ENCODE results near the gene COL23A1. TPM values are rescaled to one million over a fixed set of nuclear protein-coding genes. Genes with fewer than 3 reads are reported as not detected.

The COL23A1 gene
- total RNA-seq, 1 donor from 2014 or later = 20.4 TPM

DNA sequence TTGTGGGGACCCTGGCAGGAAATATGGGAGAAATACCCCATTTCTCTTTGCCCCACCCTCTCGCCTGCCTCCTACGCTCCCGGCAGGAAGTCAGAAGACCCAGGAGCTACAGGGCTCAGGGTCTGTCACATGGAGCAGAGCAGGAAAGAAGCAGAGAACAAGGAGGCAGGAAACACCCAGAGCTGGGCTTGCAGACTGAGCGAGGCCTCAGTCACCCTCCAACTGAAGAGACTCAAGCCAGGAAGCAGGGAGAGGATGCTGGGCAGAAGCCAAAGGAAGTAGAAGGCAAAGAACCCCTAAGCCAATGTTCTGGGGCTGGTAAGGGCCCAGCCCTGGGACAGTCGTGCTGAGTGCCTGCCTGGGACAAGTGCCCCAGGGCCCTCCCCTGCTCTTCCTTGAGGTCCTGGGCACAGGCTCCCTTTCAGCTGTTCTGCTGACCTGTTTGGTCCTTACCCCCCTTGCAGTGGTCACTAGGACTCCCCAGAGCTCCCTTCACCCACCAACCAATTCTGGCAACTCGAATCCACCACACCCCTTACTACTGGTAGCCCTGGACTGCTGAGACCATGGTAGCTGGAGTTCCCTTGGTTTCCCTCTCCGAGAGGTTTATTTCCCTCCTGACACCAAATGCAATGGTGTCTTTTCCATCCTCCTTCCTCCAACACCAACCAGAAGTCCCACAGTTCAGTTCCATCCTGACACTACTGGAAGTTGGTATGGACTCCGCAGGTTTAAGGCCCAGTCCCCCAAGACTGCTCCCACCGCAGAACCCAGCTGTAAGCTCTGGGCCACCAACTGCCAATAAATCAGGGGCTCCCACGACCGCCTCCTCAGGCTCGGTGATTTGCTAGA is 157.5 kb downstream of the COL23A1 start:
- DNase-seq = no peak
- intact Hi-C loops (cut with micrococcal nuclease) = no loop called here
- ATAC-seq = no peak

DNA sequence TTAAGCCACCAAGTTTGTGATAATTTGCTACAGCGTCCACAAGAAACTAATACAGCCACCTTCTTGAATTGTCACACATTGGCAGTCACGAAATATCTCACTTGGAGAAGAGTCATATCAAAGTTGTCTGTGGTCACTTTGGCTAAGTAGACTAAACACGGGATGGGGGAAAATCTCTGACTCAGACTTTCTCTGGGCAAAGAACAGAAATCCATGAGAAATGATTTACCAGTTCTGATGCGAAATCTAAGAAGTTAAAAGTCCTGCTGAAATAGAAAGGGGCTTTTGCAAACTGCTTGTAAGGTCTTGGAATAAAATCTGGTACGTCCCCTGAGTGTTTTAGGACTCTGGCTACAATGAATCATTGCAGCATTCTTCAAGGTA is 158.4 kb downstream of the COL23A1 start:
- intact Hi-C loops (cut with micrococcal nuclease) = no loop called here
- DNase-seq = no peak
- no peak for ATAC-seq

DNA sequence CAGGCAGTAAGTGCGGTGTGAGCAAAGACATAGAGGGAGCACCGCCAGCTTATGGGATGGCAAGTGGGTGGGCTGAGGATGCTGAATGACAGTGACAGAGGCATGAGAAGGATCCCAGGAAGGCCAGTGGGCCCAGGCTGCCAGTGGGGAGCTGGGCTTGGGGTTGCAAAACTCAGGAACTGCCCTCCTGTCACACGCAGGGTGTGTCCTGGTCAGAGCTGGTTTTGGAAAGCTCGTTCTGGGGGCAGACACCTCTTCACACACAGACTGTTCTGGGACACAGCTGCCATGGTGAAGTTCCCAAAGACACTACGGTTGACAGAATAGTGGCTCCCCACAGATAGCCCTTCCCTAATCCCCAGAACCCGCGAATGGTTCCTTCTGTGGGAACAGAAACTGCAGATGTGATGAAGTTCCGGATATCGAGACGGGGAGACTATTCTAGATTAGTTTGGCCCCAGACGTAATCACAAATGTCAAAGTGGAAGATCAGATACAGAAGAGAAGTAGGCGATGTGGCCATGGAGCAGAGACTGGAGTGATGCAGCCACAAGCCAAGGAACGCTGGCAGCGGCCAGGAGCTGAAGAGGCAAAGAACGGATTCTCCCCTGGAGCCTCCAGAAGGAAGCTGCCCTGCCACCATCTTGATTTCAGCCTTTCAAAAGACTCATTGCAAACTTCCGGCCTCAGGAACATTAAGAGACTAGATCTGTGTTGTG is 159.0 kb downstream of the COL23A1 start:
- DNase-seq = no peak
- intact Hi-C loops (cut with micrococcal nuclease) = no loop called here
- ATAC-seq = no peak

DNA sequence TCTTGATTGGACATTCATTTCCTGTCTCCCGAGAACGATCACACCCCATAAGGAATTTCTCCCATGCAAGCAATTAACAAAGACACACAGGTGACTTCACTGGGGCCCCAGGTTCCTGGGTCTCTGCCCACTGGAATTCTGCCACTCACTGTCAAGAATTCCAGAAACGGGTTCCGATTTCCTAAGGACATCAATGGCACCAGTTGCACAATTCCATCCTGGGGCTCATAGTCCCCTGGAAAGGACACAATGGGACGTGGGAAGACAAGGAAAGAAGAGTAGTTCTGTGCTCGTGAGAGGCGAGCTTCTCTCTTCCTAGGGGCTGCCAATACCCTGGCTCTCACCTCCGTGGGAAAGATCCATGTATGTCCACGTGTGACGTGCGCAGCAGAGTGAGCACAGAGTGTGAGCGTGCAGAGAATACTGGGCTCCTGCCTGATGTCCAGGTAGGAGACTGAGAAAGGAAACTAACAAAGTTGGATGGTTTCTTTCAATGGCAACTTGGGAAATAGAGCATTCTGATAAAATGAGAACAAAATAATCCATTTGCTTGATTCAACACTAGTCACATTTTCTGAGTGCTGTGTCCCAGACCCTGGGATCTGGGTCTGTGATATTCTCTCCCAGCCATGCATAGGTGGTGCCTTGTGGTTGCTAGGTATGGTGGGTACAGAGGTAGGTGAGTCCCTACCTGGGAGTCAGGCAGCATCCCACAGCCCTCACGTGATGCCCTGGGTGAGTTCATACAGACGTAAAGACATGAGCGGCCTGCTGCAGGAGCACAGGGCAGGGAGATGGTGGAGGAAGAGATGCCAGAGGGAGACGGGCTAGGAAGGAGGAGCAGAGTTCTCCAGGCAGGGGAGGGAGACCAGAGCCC is 159.8 kb downstream of the COL23A1 start:
- ATAC-seq = no peak
- intact Hi-C loops (cut with micrococcal nuclease) = no loop called here
- no peak for DNase-seq

DNA sequence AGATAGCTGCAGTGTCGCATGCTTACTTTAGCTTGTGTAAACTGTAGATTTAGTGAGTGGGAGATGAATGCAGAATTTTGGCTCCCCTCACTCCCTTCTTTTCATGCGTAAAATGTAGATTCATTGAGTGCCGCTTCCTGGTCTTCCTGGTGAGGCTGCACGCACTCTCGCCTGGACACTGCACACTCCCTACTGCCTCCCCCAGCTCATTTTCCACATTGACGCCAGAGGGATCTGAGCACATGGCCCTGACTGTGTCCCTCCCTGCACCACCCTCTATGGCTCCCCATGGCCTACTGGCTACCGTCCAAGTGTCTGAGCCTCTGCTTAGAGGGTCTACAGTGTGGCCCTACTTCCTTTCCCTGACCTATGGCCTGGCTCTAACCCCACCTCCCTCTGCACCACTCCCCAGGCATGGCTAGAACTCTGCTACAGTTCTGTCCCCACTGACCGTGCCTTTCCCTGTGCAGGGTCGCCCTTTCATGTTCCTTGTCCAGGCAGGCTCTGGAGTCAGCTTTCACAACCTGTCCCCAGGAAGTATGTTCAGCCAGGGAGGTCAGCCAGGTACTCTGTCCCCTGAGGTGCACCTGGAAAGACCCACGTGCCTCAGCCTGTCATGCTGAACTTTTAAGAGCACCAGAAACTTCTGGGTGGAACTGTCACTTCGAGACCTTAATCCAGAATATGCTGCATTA is 160.6 kb downstream of the COL23A1 start:
- intact Hi-C loops (cut with micrococcal nuclease) = no loop called here
- ATAC-seq = no peak
- DNase-seq = no peak

DNA sequence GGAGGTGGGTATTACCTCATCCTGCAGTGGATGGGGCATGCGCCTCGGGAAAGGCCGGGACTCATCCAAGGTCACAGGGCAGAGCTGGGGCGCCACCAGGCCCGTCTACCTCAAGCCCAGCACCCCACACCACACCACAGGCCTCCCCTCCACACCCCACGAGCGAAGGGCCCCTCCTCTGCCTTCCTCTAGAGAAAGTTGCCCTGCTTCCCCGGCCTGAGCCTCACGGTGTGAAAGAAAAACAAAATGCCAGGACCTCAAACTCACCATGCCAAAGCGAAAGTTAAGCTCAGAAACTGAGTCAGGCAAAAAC is 161.1 kb downstream of the COL23A1 start:
- DNase-seq (no peak), ATAC-seq (peak; percentile 57)
- intact Hi-C loops (cut with micrococcal nuclease) = no loop called here

DNA sequence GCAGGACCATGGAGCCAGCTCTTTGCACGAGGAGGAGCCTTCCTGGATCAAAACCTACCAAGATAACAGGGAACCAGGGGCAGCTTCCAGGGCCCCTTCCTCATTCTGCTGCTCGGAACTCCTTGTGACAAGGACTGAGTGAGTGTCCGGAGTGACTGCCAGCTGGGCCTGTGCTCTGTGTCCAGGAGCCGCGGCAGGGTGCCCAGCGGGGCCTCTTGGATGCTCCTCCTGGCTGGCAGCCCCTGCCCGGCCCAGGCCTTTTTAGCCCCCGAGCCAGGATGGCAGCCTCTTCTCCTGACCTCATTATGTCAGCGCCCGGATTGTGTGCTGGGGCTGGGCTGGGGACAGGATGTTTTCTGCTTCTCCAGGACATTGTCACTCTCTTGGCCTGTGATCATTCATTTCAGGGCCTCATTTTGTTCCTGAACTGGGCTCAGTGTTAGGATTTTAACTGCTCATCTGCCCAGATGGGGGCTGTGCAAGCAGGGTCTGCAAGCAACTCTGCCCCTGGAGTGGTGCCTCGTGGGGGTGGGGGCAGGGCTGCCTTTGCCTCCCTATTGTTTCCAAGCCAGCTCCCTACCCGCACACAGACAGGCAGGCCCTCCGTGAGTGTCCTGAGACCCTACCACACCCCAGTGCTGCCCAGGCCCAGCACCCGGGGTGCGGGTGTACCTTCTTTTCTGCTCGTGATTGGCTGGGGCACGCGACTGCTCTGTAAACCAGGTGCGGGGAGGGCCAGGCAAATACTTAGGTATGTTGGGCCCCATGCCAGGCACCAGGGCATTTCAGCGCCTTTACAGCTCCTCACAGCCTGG is 161.6 kb downstream of the COL23A1 start:
- intact Hi-C loops (cut with micrococcal nuclease) = no loop called here
- peak; percentile 90 for DNase-seq
- ATAC-seq = peak; percentile 95

DNA sequence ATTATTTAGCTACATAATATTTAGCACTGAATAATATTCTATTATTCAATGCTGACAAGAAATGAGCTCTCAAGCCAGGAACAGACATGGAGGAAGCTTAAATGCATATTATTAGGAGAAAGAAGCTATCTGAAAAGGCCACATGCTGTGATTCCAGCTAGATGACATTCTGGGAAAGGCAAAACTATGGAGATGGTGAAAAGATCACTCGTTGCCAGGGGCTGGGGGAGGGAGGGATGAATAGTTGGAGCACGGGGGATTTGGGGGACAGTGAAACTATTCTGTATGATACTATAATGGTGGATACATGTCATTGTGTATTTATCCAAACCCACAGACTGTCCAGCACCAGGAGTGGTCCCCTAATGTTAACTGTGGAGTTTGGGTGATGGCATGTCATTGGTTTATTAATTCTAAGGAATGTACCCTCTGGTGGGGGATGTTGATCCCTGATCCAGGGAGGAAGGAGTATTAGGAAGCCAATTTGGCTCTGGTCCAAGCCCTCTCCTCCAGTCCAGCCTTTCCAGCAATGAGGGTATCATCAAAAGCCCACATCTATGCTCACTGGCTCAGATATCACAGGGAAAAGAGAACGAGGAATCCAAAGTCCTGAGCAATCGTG is 162.5 kb downstream of the COL23A1 start:
- DNase-seq (no peak), ATAC-seq (no peak)

DNA sequence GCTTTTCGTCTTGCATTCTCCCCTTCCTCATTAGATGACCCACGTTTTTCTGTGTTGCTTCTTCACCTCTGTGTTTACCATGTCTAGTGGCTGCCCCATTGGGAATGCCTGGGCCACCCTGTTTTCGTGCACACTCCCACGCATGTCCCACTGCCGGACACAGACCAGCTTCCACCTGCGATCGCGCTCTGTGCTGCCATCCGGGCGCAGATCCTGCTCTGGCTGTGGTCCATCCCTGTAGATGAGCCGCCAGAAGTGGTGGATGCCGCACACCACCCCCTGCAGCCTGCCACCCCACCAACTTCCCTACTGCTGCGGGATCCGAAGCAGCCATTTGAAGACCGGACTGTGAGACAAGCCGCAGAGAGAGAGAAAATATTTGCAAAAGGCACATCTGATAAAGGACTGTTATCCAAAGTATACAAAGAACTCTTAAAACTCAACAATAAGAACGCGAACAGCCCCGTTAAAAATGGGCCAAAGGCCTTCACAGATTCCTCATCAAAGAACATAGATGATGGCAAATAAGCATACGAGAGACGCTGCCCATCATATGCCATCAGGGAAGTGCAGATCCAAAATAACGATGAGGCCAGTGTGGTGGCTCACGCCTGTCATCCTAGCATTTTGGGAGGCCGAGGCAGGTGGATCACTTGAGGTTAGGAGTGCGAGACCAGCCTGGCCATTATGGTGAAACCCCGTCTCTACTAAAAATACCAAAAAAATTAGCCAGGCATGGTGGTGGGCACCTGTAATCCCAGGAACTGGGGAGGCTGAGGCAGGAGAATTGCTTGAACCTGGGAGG is 163.7 kb downstream of the COL23A1 start:
- ATAC-seq (no peak), DNase-seq (no peak)
- intact Hi-C loops (cut with micrococcal nuclease) = no loop called here

More for the DNA sequence above, 162.5 kb downstream of the COL23A1 start:
- intact Hi-C loops (cut with micrococcal nuclease) = no loop called here

DNA sequence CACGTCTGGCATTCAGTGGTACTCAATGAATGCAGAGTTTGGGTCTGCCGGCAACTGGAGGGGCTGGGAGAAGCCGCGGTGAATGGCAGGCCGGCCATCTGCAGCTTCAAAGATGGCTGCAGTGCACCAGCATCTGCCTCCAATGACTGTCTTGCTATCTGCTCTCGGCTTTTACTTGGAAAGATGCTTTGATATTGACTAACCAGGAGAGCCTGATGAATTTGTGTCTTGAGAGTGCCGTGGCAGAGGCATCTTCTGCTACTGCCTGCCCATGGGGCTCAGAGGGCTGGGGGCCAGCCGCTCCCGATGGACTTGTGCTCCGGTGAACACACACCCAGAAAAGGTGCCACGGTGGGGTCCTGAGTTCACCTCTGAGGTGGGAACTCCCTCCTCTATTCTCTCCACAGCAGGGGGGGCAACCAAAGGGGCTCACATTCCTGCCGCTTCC is 164.5 kb downstream of the COL23A1 start:
- DNase-seq = no peak

DNA sequence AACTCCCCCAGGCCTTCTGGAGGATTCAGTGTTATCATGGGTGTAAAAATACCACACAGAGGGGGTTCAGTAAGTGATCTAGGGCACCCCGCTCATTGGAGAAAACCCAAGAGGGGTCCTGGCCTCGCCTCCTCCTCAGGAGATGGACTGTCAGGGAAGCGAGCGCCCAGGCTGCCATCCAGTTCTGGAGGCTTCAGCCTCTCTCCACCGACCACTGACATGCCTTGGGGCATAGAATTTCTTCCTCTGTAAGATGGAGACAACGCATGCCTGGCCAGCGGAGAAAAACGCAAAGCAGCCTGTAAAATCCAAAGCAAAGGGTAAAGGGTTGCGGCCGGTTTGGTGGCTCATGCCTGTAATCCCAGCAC is 165.4 kb downstream of the COL23A1 start:
- ATAC-seq (no peak), DNase-seq (no peak)
- intact Hi-C loops (cut with micrococcal nuclease) = no loop called here

More for the DNA sequence above, 164.5 kb downstream of the COL23A1 start:
- intact Hi-C loops (cut with micrococcal nuclease) = no loop called here
- no peak for ATAC-seq

DNA sequence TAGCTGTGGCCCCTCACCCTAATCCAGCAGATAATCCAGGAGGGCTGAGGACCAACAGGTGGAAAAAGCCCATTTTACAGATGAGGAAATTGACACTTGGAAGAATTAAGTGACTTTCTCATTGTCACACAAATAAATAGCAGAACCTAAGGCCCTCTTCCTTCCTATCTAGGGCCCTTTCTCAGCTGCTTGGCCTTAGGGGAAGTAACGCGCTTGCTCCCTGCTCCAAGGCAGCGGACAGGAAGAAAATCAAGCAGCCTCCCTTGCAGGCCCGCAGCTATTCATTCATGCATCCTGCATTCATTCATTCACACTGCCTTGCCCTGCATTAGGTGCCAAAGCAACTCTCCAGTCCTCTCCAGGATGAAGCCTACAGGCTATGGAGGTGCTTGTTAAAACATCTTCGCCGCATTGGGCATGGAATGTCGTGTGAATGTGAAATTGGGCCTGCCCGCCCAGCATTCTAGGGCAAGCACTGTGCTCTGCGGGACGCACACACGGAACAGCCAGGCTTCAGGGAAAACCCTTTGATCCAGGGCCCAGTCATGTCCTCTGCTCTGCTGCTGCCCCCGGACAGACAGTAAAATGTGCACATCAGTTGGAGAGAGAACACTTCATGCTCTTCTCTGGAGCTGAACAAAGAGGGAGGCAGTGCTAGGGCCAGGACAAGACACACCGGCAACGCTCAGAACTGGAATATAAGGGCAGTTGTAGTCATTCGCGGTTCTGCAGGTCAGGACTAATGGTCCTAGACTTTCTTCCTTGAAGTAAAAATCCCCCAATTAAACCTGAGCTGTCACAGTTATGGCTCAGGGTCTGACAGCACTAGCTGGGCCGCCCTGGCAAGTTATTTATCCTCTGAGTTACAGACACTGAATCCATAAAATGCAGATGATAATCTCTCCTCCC is 166.0 kb downstream of the COL23A1 start:
- ATAC-seq = no peak
- no peak for DNase-seq
- intact Hi-C loops (cut with micrococcal nuclease) = no loop called here

DNA sequence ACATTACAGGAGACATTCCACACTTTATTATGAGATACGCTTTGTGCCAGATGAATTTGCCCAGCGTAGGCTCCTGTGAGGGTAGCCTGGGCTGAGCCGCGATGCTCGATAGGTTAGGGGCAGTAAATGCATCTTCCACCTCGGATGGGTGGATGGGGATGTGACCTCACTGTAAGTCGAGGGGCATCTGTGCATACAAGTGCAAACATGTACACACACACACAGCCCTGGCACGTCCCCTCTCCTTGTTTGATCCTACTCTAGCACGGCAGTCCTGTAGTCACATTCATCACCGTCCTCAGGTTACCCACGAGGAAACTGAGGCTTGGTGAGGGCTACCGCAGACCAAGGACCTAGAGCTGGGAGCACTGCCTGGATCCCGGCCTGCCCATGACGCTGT is 166.8 kb downstream of the COL23A1 start:
- no peak for DNase-seq
- ATAC-seq = no peak
- intact Hi-C loops (cut with micrococcal nuclease) = no loop called here

DNA sequence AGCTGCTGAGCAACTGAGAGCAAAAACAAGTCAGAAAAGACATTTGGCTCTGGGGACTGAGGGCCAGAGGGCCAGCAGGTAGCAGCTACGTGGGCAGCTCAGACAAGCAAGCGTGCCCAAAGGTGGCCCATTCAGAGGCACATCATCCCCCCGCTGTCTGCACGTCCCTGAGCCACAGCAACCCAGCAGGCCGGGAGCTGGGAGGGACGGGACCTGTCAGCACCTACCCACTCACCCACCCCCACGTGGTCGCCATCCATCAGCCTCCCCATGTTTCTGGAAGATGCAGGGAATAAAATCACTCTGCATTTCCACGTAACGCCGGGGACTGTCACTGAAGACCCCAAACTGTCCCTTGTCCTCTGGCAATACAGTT is 167.8 kb downstream of the COL23A1 start:
- intact Hi-C loops (cut with micrococcal nuclease) = no loop called here
- ATAC-seq = peak; percentile 53
- DNase-seq = peak; percentile 45

DNA sequence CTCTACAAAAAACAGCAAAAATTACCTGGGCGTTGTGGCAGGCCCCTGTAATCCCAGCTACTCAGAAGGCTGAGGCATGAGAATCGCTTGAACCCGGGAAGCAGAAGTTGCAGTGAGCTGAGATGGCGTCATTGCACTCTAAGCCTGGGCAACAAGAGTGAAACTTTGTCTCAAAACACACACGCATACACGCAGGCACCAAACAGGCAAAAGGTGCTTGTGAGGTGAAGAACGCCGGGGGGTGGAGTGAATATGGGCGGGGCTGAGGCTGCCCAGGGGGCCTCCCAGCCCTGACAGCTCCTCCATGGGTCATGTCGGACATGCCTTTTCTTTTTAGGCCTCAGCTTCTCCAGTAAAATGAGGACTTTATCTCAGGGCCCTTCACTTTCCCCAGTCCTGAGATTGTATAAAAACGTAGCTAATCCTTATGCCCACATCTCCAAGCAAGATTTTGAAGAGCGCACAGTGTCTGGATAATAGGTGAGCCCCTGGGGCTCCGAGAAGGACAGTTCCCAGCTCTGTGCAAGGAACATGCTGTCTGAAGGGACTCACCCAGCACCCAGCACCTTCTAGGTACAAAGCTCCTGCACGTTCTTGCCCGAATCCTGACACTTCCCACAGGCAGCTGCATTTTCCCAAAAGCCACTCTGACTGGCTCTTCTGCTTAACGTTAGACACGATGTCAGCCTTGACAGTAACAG is 168.3 kb downstream of the COL23A1 start:
- no peak for ATAC-seq
- intact Hi-C loops (cut with micrococcal nuclease) = no loop called here
- no peak for DNase-seq

DNA sequence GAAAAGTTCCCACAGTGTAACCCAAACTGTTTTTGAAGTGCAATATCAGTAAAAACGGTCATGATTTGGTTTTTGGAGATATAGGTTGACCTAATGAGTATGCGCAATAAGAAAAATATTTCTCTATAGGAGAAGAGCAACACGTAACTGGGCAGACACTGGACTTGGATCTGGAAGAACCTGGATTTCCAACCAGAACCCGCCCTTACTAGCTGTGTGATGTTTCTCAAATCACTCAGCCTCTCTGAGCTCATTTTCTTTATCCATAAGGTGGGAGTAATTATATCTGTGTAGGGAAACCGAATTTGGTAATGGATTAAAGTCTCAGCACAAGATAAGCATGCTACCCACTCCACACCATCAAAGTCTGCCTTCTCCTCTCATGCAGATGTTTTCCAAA is 169.1 kb downstream of the COL23A1 start:
- ATAC-seq (no peak), DNase-seq (no peak)
- intact Hi-C loops (cut with micrococcal nuclease) = no loop called here

All from left ventricle myocardium superior (tissue), 1 donor.